Keratinocyte (primary cell): ENCODE measurements around the gene YJU2. TPM values are rescaled to one million over a fixed set of nuclear protein-coding genes. Genes with fewer than 3 reads are reported as not detected.

Source experiments
- DNase-seq: peaks from one replicate; pipeline ENCODE4 v3.0.0-alpha.2; 2011; ENCODE audit warnings: low read depth, missing footprints, low spot score
- FAIRE-seq: peaks from 2 replicates; lab custom pipeline; 2011; peaks lifted over from hg19 to GRCh38; lab: Jason Lieb, UNC
- H2AFZ ChIP-seq: 2 replicates; pipeline ENCODE4 v1.6.0; 2012; ENCODE audit warnings: low read length, control low read depth, inconsistent platforms; ENCODE audit not compliant: control insufficient read depth
- H3K27ac ChIP-seq: 2 replicates; pipeline ENCODE4 v1.5.1; 2011; ENCODE audit warnings: low read length; ENCODE audit not compliant: control insufficient read depth, insufficient read depth
- H3K27me3 ChIP-seq: 3 replicates; pipeline ENCODE4 v1.6.0; 2011; ENCODE audit warnings: low read length; ENCODE audit not compliant: control insufficient read depth, insufficient read depth; ENCODE audit errors: extremely low read depth
- H3K36me3 ChIP-seq, 2 experiments: 2 replicates in 1 of 2; 3 replicates in 1 of 2; pipeline ENCODE4 v1.5.1; 2011; ENCODE audit warnings: low read length in 2 of 2, mild to moderate bottlenecking in 1 of 2; ENCODE audit not compliant: control insufficient read depth in 2 of 2, insufficient read depth in 2 of 2; ENCODE audit errors: extremely low read depth in 1 of 2
- H3K4me1 ChIP-seq: 3 replicates; pipeline ENCODE4 v1.5.1; 2011; ENCODE audit warnings: low read length; ENCODE audit not compliant: control insufficient read depth, insufficient read depth; ENCODE audit errors: extremely low read depth
- H3K4me2 ChIP-seq: 3 replicates; pipeline ENCODE4 v1.6.0; 2011; ENCODE audit warnings: low read depth, low read length; ENCODE audit not compliant: control insufficient read depth, insufficient read depth; ENCODE audit errors: extremely low read depth
- H3K4me3 ChIP-seq, 3 experiments: fragments of 200-600 bp in 1 of 3; sonication (generic) in 1 of 3; 2 replicates in 2 of 3; 3 replicates in 1 of 3; pipeline ENCODE4 v1.5.1; 2011 to 2016; ENCODE audit warnings: low read length in 3 of 3, mild to moderate bottlenecking in 3 of 3, control low read depth in 2 of 3, inconsistent platforms in 1 of 3, low read depth in 1 of 3, mixed read lengths in 1 of 3, mixed run types in 1 of 3, moderate library complexity in 1 of 3; ENCODE audit not compliant: control insufficient read depth in 2 of 3, insufficient read depth in 2 of 3; ENCODE audit errors: extremely low read depth in 1 of 3
- H3K79me2 ChIP-seq: 2 replicates; pipeline ENCODE4 v1.6.0; 2012; ENCODE audit warnings: low read length; ENCODE audit not compliant: control insufficient read depth, insufficient read depth
- H3K9ac ChIP-seq: 3 replicates; pipeline ENCODE4 v1.6.0; 2011; ENCODE audit warnings: low read length; ENCODE audit not compliant: control insufficient read depth, insufficient read depth; ENCODE audit errors: extremely low read depth
- H3K9me1 ChIP-seq: 3 replicates; pipeline ENCODE4 v1.6.0; 2011; ENCODE audit warnings: low read length; ENCODE audit not compliant: control insufficient read depth, insufficient read depth; ENCODE audit errors: extremely low read depth
- H3K9me3 ChIP-seq: 2 replicates; pipeline ENCODE4 v1.5.1; 2012; ENCODE audit warnings: low read depth, low read length; ENCODE audit not compliant: control insufficient read depth
- H4K20me1 ChIP-seq: 3 replicates; pipeline ENCODE4 v1.6.0; 2011; ENCODE audit warnings: low read length; ENCODE audit not compliant: control insufficient read depth, insufficient read depth; ENCODE audit errors: extremely low read depth
- EZH2 ChIP-seq: IDR thresholded peaks from one replicate; pipeline ENCODE4 v1.6.1; 2012; ENCODE audit warnings: inconsistent platforms, mild to moderate bottlenecking, low read length, moderate library complexity
- dilution Hi-C: fragments of 300-500 bp; cut with MboI; formaldehyde crosslinking; loops from one replicate; pipeline ENCODE4 v1.7.0; 2020; ENCODE audit warnings: low sequenced_read_pairs; ENCODE audit not compliant: extremely low pct_ligation_motif_present
- polyA plus RNA-seq, 5 experiments: library from polyadenylated mRNA; depleted of rRNA in 3 of 5; stranded (reverse) in 3 of 5; stranded (forward) in 1 of 5; unstranded in 1 of 5; fragments of >200 nt; gene quantifications; 1 replicate in 1 of 5; 2 replicates in 3 of 5; 3 replicates in 1 of 5; pipeline versions ENCODE4 v1.2.1 to v1.2.3, GENCODE V29; 2011 to 2012; ENCODE audit warnings: missing spikeins in 2 of 5, low read depth in 1 of 5, low replicate concordance in 1 of 5
- TF ChIP-seq, protein P1 (sequence below), 3 experiments: IDR thresholded peaks in 1 of 3; conservative IDR thresholded peaks in 1 of 3; optimal IDR thresholded peaks in 1 of 3; 2 replicates in 2 of 3; 3 replicates in 1 of 3; pipeline versions ENCODE3 to v1.5.1; 2011; ENCODE audit warnings: low read length in 3 of 3, mild to moderate bottlenecking in 3 of 3, moderate library complexity in 2 of 3, control low read depth in 1 of 3, inconsistent platforms in 1 of 3; ENCODE audit not compliant: insufficient read depth in 2 of 3; ENCODE audit errors: extremely low read depth in 1 of 3

The YJU2 gene
- polyA plus RNA-seq, 1 donor (not counting 4 experiments of a cell fraction or from before 2014, with no cell fraction given) = 13.7 TPM

DNA sequence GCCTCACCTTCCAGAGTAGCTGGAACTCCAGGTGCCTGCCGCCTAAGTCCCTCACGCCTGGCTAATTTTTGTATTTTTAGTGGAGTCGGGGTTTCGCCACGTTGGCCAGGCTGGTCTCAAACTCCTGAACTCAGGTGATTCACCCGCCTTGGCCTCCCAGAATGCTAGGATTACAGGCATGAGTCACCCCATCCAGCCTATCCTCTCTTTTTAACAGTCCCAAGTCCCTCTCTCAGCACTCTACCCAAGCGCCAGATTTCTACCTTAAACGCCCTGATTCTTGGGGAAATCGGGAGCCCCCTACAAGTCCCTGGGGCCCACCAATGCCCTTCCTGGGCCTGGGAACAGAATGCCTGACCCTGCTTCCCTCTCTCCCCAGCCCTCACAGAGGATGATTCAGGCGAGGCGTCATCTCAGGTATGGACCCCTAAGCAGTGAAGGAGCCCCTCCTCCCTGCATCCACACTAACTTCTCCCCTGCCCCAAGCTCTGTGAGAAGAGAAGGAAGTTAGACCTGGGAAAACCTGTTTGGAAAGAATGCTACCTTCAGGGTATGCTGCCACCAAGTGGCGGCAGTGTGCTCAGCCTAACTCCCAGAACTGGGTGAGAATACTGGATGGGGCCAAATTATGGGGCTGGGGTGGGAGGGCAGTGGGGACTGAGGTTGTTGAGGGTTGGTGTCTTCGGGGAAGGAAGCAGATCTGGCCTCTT, 38.3 kb upstream of the YJU2 start:
- Histone ChIP-seq H3K4me3 (no peak overlapping the region), H2AFZ (no peak overlapping the region), H3K36me3 (no peaks in the 10 kb centered on the region), H3K27me3 (peaks cover 3% of the 10 kb centered on the region), H3K9ac (no peak overlapping the region), H3K9me1 (no peaks in the 10 kb centered on the region), H3K9me3 (no peaks in the 10 kb centered on the region), H3K4me1 (no peaks in the 10 kb centered on the region), H3K27ac (no peak overlapping the region), H3K4me2 (no peak overlapping the region), H3K79me2 (no peaks in the 10 kb centered on the region), H4K20me1 (no peaks in the 10 kb centered on the region)
- FAIRE-seq = no peak
- TF ChIP-seq EZH2 = no peak
- TF ChIP-seq, protein P1, sequence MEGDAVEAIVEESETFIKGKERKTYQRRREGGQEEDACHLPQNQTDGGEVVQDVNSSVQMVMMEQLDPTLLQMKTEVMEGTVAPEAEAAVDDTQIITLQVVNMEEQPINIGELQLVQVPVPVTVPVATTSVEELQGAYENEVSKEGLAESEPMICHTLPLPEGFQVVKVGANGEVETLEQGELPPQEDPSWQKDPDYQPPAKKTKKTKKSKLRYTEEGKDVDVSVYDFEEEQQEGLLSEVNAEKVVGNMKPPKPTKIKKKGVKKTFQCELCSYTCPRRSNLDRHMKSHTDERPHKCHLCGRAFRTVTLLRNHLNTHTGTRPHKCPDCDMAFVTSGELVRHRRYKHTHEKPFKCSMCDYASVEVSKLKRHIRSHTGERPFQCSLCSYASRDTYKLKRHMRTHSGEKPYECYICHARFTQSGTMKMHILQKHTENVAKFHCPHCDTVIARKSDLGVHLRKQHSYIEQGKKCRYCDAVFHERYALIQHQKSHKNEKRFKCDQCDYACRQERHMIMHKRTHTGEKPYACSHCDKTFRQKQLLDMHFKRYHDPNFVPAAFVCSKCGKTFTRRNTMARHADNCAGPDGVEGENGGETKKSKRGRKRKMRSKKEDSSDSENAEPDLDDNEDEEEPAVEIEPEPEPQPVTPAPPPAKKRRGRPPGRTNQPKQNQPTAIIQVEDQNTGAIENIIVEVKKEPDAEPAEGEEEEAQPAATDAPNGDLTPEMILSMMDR (optimal IDR thresholded peaks at IDR 0.05 in 1 of 3, IDR thresholded peaks at IDR 0.05 in 1 of 3, conservative IDR thresholded peaks at IDR 0.05 in 1 of 3; ENCODE audit: extremely low read depth in 1 of 3, insufficient read depth in 2 of 3, low read length in 3 of 3) = peak; percentile 25 to 70 (median 39)
- dilution Hi-C loops = no loop called here
- no peak for DNase-seq

DNA sequence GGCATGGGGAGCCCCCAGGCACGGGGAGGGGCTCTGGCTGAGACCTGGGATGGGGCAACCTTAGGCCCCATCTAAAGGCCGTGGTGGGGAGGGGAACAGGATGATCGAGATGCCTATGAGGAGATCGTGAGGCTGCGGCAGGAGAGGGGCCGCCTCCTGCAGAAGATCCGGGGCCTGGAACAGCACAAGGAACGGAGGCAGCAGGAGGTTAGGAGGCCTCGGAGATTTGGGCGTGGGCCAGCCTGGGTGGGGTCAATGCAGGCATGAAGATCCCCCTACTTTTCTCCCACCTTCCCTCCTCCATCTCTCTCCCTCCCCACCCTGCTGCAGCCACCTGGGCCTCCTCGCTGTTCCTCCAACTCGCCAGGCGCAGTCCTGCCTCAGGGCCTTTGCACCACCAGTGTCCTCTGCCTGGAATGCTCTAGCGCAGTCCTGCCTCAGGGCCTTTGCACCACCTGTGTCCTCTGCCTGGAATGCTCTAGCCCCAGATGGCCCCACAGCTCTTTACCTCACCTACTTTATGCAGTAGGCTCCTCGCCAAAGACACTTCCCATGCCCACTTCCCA, 36.6 kb upstream of the YJU2 start:
- Histone ChIP-seq H3K9me1 (no peaks in the 10 kb centered on the region), H3K4me1 (no peaks in the 10 kb centered on the region), H3K27me3 (peaks cover 3% of the 10 kb centered on the region), H3K9ac (no peak overlapping the region), H3K4me3 (no peak overlapping the region), H3K27ac (no peak overlapping the region), H3K79me2 (no peaks in the 10 kb centered on the region), H3K4me2 (no peak overlapping the region), H2AFZ (no peak overlapping the region), H3K9me3 (no peaks in the 10 kb centered on the region), H3K36me3 (no peaks in the 10 kb centered on the region), H4K20me1 (no peaks in the 10 kb centered on the region)
- no peak for DNase-seq
- dilution Hi-C loops = no loop called here
- TF ChIP-seq, protein P1 (optimal IDR thresholded peaks at IDR 0.05 in 1 of 3, IDR thresholded peaks at IDR 0.05 in 1 of 3, conservative IDR thresholded peaks at IDR 0.05 in 1 of 3; ENCODE audit: extremely low read depth in 1 of 3, insufficient read depth in 2 of 3, low read length in 3 of 3) = no peak
- no peak for TF ChIP-seq EZH2
- no peak for FAIRE-seq
